Aorta (tissue), 5 donors: Measurements from ENCODE around the gene EXOC2. TPM values are rescaled to one million over a fixed set of nuclear protein-coding genes. Genes with fewer than 3 reads are reported as not detected.
A peak's percentile ranks its signal among the peaks of the same experiment; 100 is the strongest.
"Not testable (repeated sequence)": the region's sequence is repeated elsewhere in the genome, so short reads cannot be mapped to it uniquely, and the experiment has no call there.

ENCODE experiments used
- ATAC-seq: fragments of 200-7000 bp; cut with Tn5 transposase; one replicate; pipeline ENCODE4 v1.9.1; 2022; ENCODE audit warnings: moderate library complexity; ENCODE audit not compliant: low FRiP score
- DNase-seq, 2 donors: peaks; one replicate each; pipeline ENCODE4 v3.0.0-alpha.2; 2020
- H3K27ac ChIP-seq, 2 donors: one replicate each; pipeline ENCODE4 v1.5.1; 2013; ENCODE audit warnings: low read length in 2 of 2, mild to moderate bottlenecking in 2 of 2, moderate library complexity in 2 of 2, control low read depth in 1 of 2, inconsistent platforms in 1 of 2, low read depth in 1 of 2
- H3K27me3 ChIP-seq, 2 donors: one replicate each; pipeline ENCODE4 v1.6.1; 2013; ENCODE audit warnings: control low read depth in 1 of 2, low read length in 1 of 2, mild to moderate bottlenecking in 1 of 2, moderate library complexity in 1 of 2; ENCODE audit not compliant: insufficient read depth in 2 of 2, control insufficient read depth in 1 of 2
- H3K36me3 ChIP-seq, 2 donors: one replicate each; pipeline ENCODE4 v1.6.1; 2013; ENCODE audit warnings: control low read depth in 1 of 2, low read length in 1 of 2, mild to moderate bottlenecking in 1 of 2; ENCODE audit not compliant: insufficient read depth in 2 of 2, control insufficient read depth in 1 of 2
- H3K4me1 ChIP-seq, 2 donors: one replicate each; pipeline ENCODE4 v1.6.1; 2013; ENCODE audit warnings: low read length in 2 of 2, control low read depth in 1 of 2, mild to moderate bottlenecking in 1 of 2, moderate library complexity in 1 of 2; ENCODE audit not compliant: insufficient read depth in 2 of 2, control insufficient read depth in 1 of 2
- H3K4me3 ChIP-seq, 2 donors: one replicate each; pipeline ENCODE4 v1.5.1; 2013; ENCODE audit warnings: low read length in 2 of 2, control low read depth in 1 of 2, mild to moderate bottlenecking in 1 of 2
- H3K9me3 ChIP-seq: one replicate; pipeline ENCODE4 v1.6.1; 2013; ENCODE audit warnings: mild to moderate bottlenecking, low read length; ENCODE audit not compliant: control insufficient read depth
- WGBS, 2 donors: extraction: QIAGEN DNeasy Blood & Tissue Kit; methylation state at CpG; one replicate each; pipeline ENCODE4 v1.1.7; 2013; 5-methylcytosine and 5-hydroxymethylcytosine counted together
- intact Hi-C, 2 donors: fragments of 100-400 bp; cut with DNase I; formaldehyde crosslinking; loops; one replicate each; pipeline versions ENCODE4 v1.14.2 to v1.15.0; 2022
- polyA plus RNA-seq, 2 donors: library from polyadenylated mRNA; stranded (reverse); fragments of 200-250 nt; gene quantifications; one replicate each; pipeline ENCODE4 v1.2.3, GENCODE V29; 2013
- total RNA-seq, 2 donors: library from RNA; stranded (reverse); fragmentation: NEBNext Ultra II Directional; extraction: Animal tissue kit (Norgen Biotek cat#: 25700); gene quantifications; one replicate each; pipeline ENCODE4 v1.2.1, GENCODE V29; 2021
- donor health status: healthy with polysubstance abuse.
- donor health status: Bipolar disorder and iron deficiency.
- donor health status: DM: no; HTN: no; CAD: no.
- donor health status: DM: no; HTN: no; CAD: no.
- donor health status: DM: yes; HTN: yes; CAD: no.

Gene EXOC2
- total and polyA plus RNA-seq, 4 donors: 3.4 to 22.8 (median 11.7) TPM

DNA sequence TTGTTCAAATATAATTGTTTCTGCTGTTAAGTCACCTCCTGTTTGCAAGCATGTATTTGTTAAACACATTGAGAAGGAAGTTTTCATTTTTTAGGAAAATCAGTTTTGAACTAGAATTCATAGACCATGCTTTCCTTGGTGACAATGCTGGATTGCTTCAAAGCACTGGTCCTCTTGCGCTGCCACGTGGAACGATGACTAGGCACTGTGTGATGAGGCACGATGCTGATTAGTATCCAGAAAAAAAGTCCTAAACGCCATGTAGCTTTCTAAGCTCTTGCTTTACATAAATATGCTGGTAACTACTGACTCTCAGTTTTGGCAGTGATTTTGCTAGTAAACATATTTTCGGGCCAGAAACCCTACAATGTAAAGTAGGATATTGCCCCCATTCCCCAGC lies 11.1 kb upstream of the EXOC2 start:
- WGBS, 2 donors: 86 to 87% methylated on average over 6 of the region's 6 CpGs
- no peaks in the 10 kb centered on the region for H3K36me3 ChIP-seq

DNA sequence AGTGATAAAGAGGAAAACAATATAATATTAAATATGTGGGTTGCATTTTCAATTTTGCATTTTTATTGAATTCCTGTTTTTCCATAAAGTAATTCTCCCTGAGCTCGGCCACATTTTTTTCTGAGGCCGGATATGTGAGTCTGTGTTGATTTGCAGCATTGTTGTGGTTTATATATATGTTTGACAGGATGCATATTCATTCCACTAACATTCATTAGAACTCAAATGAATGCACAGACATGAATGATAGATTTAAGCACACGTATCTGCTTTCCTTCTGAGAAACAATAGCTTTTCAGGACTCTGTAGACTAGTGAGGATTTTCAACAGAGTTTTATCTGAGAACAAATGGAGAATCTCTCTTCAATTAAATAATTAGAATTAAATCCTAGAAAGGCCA lies 10.6 kb upstream of the EXOC2 start:
- H3K27me3 ChIP-seq: no peaks in the 10 kb centered on the region
- no peaks in the 10 kb centered on the region for H3K9me3 ChIP-seq
- H3K36me3 ChIP-seq: no peaks in the 10 kb centered on the region
- H3K4me1 ChIP-seq: no peaks in the 10 kb centered on the region
- DNase-seq (no peak), ATAC-seq (no peak)
- intact Hi-C loops: no loop called here
- WGBS, 2 donors: 82 to 86% methylated on average over 3 of the region's 3 CpGs
- no peak overlapping the region for H3K4me3 ChIP-seq
- H3K27ac ChIP-seq: no peak overlapping the region

More for the DNA sequence above, 11.1 kb upstream of the EXOC2 start:
- intact Hi-C loops: no loop called here
- H3K4me1 ChIP-seq: no peaks in the 10 kb centered on the region
- no peaks in the 10 kb centered on the region for H3K9me3 ChIP-seq
- H3K27ac ChIP-seq: no peak overlapping the region
- ATAC-seq (no peak), DNase-seq (no peak)
- no peak overlapping the region for H3K4me3 ChIP-seq
- no peaks in the 10 kb centered on the region for H3K27me3 ChIP-seq

DNA sequence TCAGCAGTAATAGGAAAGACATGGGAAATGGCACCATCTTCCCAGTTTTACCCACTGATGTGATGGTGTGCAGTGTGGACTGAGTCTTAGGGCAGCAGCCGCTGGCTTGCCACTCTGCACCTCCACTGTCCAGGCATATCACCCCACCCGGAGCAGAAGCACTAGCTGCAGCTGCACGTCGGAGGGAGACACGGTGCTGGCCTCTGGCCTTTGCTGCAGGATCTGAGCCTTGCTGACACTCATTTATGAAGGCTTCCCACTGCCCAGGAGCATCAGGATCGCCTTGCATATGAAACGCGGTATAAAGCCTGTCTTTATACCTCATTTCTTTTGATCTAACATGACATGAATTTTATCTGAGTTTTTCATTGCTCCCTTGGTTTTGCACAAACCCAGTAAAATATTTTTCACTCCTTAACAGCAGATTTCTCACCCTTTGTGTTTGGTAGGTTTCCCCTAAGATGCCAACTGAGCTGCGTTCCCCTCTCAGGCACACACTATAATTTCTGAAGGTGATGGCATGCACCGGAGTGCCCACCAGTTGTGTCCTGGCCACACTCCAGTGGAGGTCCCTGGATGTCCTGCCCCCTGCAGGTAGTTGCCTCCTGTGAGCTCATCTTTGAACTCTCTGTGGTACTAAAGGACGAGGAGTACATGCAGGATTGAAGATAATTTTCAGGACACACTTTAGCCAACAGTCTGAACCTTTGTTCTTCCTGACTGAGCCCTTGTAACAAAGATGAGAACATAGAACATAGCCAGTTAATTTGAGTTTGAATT lies 9.0 kb upstream of the EXOC2 start:
- WGBS, 2 donors: 54 to 59% methylated on average over 11 of the region's 11 CpGs
- Histone ChIP-seq H3K36me3 (no peaks in the 10 kb centered on the region), H3K4me3 (no peak overlapping the region), H3K27me3 (no peaks in the 10 kb centered on the region), H3K27ac (no peak overlapping the region), H3K4me1 (no peaks in the 10 kb centered on the region), H3K9me3 (no peaks in the 10 kb centered on the region)
- ATAC-seq: no peak
- no peak for DNase-seq
- intact Hi-C loops: no loop called here

DNA sequence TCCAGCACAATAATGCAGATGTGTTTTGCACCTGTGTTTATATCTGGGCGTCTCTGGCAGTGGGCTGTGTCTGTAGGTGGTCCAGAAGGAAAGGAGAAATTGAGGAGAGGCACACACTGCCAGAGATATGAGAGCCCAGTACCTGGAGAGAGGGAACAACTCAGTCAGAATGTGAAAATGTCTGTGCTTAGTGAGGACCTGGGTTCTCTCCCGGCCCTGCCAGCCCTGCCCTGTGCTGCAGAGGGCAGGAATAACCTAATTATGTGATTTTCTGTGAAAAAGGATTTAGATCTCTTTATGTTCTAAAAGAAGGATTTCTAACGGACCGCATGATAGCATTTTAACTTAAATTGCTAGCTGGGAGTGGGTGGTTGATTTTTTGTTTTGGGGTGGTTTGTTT lies 8.3 kb upstream of the EXOC2 start:
- Histone ChIP-seq H3K27me3 (no peaks in the 10 kb centered on the region), H3K4me1 (no peaks in the 10 kb centered on the region), H3K4me3 (no peak overlapping the region), H3K9me3 (no peaks in the 10 kb centered on the region), H3K36me3 (no peaks in the 10 kb centered on the region), H3K27ac (no peak overlapping the region)
- intact Hi-C loops: no loop called here
- DNase-seq (no peak), ATAC-seq (no peak)
- 67 to 72% methylated on average over 4 of the region's 4 CpGs for WGBS, 2 donors

DNA sequence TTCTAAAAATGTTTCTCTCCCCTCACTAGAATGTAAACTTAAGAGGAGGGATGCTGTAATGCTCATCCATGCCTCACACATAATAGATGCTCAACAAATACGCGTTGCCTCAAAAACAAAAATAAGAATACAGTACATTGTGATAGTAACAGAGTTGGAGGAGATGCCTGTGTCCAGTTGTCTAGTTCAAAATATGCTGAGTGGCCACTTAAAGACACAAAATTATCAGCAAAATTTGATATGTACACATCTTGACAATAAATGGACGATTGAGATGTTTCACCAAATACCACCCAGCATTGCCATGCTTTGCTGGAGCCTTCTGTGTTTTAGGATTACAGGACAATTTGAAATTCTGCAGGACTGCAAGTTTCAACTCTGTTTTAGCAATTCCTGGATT lies 7.6 kb upstream of the EXOC2 start:
- H3K36me3 ChIP-seq: no peaks in the 10 kb centered on the region
- no peak overlapping the region for H3K27ac ChIP-seq
- H3K27me3 ChIP-seq: no peaks in the 10 kb centered on the region
- H3K4me3 ChIP-seq: no peak overlapping the region
- DNase-seq (no peak), ATAC-seq (no peak)
- WGBS, 2 donors: 87 to 91% methylated on average over 3 of the region's 3 CpGs
- intact Hi-C loops: no loop called here
- H3K4me1 ChIP-seq: no peaks in the 10 kb centered on the region
- no peaks in the 10 kb centered on the region for H3K9me3 ChIP-seq

DNA sequence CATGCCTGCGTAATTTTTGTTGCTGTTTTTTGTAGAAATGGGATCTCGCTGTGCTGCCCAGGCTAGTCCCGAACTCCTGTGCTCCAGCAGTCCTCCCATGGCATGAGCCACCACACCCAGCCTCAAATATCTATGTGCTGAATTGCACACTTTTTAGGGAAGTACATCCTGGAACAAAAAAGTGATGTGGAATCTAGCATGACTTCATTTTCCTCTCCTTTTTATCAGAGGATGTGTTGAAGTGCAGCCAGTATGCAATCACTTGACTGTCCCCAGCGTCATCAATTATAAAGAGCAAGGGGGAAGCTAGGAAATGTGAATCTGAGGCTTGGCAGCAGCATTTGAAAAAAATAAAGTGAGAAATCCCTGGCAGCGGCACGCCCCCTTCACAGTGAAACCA lies 6.4 kb upstream of the EXOC2 start:
- Histone ChIP-seq H3K27ac (no peak overlapping the region), H3K4me1 (no peaks in the 10 kb centered on the region), H3K27me3 (no peaks in the 10 kb centered on the region), H3K4me3 (no peak overlapping the region), H3K36me3 (no peaks in the 10 kb centered on the region), H3K9me3 (no peaks in the 10 kb centered on the region)
- DNase-seq (no peak), ATAC-seq (no peak)
- intact Hi-C loops: loop anchor here in 1 of 2 donors (10.0 kb wide), 1 partner anchor 105 kb away; no protein-coding TSS in a partner anchor
- 48 to 52% methylated on average over 6 of the region's 6 CpGs for WGBS, 2 donors

DNA sequence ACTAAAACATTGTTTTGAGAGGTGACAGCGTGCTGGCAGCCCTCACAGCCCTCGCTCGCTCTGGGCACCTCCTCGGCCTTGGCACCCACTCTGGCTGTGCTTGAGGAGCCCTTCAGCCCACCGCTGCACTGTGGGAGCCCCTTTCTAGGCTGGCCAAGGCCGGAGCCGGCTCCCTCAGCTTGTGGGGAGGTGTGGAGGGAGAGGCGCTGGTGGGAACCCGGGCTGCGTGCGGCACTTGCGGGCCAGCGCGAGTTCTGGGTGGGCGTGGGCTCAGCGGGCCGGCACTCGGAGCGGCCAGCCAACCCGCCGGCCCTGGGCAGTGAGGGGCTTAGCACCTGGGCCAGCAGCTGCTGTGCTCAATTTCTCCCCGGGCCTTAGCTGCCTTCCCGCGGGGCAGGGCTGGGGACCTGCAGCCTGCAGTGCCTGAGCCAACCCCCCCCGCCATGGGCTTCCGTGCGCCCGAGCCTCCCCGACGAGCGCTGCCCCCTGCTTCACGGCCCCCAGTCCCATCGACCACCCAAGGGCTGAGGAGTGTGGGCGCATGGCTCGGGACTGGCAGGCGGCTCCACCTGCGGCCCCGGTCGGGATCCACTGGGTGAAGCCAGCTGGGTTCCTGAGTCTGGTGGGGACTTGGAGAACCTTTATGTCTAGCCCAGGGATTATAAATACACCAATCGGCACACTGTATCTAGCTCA lies 1.6 kb upstream of the EXOC2 start:
- not testable (repeated sequence) for H3K4me1 ChIP-seq, H3K27me3 ChIP-seq, H3K9me3 ChIP-seq, ATAC-seq, H3K36me3 ChIP-seq, H3K27ac ChIP-seq, H3K4me3 ChIP-seq, DNase-seq
- WGBS, 2 donors: 95 to 97% methylated on average over 36 to 40 of the region's 40 CpGs
- intact Hi-C loops: loop anchor here in 1 of 2 donors (10.0 kb wide), 1 partner anchor 100 kb away; no protein-coding TSS in a partner anchor

GRCh38 chr6:693723-694009 lies 727 bp upstream of the EXOC2 start:
- WGBS, 2 donors: 92 to 94% methylated on average over 12 of the region's 12 CpGs
- Histone ChIP-seq H3K27ac (no peak overlapping the region), H3K4me3 (no peak overlapping the region), H3K4me1 (no peaks in the 10 kb centered on the region), H3K36me3 (no peaks in the 10 kb centered on the region), H3K9me3 (no peaks in the 10 kb centered on the region), H3K27me3 (no peaks in the 10 kb centered on the region)
- intact Hi-C loops: loop anchor here in 1 of 2 donors (10.0 kb wide), 1 partner anchor 99 kb away; no protein-coding TSS in a partner anchor
- DNase-seq: no peak
- ATAC-seq: no peak

DNA sequence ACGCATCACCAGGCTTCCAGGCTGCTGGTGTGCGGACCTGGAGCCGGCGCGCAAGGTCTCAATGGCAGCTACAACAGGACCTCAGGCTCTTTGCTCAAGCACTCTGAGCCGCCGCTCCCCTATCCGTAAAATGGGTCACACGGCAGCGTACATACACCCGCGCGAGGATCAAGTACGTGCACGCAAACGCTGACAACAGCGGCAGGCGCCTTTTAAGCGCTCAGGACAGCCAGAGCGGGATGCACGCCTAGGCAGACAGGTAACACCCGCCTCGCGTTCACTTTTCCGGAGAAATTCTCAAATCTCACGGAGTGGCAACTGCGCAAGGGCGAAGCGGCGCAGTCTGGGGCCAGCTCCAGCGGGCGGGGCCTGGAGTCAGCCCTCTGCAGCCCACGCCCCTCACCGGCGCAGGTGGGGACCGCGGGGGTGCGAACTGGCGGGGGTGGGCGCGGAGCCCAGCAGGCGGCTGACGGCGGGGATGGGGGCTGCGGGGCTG lies 535 bp downstream of the EXOC2 start:
- DNase-seq (peak; percentile 61 to 79), ATAC-seq (peak; percentile 70)

More for the DNA sequence above, 535 bp downstream of the EXOC2 start:
- Histone ChIP-seq H3K4me3 (peak overlapping the region; percentile 63 to 91), H3K27me3 (no peaks in the 10 kb centered on the region), H3K9me3 (no peaks in the 10 kb centered on the region), H3K27ac (no peak overlapping the region), H3K36me3 (no peaks in the 10 kb centered on the region), H3K4me1 (no peaks in the 10 kb centered on the region)
- intact Hi-C loops: loop anchor here in 1 of 2 donors (10.0 kb wide), 1 partner anchor 98 kb away; no protein-coding TSS in a partner anchor
- 0 to 1% methylated on average over 41 to 45 of the region's 45 CpGs for WGBS, 2 donors
